Epidermal melanocyte (primary cell): ENCODE measurements around the gene NR3C2.
"Not testable (repeated sequence)": the region's sequence is repeated elsewhere in the genome, so short reads cannot be mapped to it uniquely, and the experiment has no call there.

Source experiments
- DNase-seq: peaks from one replicate; pipeline ENCODE4 v3.0.0; 2011; ENCODE audit warnings: low spot score; ENCODE audit not compliant: insufficient read length

NR3C2 gene

DNA sequence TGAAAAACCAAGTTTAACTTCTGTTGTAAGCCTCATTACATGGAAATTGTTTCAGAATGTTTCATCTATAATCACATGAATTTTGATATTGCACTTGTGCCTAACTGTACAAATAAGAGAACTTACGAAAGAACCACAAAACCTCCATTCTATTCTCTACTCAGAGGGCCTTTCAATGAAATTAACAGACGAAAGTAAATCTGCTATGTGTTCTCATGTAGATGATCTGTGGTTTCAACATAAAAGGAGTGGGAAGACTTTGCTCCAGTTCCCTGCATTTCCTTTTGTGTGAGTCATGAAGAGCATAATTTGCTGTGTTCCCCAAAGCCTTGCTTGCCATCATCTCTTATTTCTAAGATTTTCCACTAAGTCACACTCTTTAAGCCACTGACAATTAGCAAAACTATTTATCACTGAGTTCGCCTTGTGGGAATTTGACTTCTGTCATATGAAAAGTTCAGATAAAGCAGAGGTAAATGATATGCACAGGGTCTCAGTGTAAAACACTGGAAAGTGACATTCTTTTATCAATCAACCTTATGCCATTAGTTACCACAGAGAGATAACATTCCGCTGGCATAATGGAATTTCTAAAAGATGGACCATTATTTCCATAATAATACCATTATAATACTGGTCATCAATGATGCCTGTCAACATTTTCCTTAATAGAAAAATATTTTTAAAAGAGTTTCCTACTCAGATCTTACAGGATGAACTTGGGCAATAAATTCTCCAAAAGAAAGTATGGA, 329.8 kb downstream of the NR3C2 start:
- no peak for DNase-seq

DNA sequence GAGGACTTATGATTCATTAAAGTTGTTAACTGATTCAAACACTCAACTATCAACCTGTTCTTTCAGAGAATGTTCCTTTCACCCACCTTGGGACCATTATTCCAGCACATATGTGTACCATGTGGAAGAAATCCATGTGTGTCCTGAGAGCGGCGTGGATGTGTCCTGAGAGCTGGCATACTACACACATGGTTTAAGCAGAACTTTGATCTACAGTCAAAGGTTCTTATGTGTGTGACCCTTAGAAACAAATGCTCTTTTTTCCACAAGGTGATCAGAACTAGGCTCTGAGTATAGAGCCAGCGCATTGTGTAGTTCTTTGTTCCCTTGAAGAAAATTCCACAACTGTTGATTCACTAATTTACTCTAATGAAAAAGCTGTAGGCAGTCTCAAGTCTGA, 332.0 kb downstream of the NR3C2 start:
- DNase-seq, result no peak

DNA sequence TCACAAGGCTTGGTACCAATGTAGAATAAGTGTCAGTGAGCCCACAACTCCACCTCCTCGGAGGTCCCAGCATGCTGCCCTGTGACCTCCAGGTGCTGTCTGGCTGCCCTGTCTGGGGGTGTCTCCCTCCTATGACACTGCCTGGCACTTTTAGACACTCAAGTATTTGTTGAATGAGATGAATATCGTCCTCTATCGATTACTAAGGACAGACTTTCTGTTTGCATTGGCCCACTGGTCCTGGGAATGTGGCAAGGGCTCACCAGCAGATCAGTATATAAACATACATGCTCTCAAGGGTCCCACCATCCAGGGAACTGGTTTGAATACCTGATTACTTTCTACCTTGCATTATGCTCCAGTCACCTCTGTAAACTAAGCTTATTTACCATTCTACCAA, 333.0 kb downstream of the NR3C2 start:
- no peak for DNase-seq

DNA sequence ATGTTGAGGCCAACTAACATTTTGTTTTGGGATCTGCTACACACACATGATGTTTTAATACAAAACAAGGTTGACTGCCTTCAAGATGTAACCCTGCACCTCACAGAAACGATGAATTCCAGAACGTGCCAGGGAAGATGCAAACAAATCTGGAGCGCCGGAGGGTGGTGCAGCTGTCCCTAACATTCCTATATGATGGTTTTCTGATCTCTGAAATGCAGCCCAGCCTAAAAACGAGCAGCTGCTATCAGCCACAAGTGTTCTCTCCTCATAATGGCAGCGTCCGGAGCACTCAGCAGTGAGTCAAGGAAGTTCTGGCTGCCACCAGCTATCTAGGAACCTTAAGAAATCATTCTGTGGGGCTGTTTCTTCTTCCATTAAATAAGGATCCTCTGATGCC, 333.4 kb downstream of the NR3C2 start:
- DNase-seq, result no peak

DNA sequence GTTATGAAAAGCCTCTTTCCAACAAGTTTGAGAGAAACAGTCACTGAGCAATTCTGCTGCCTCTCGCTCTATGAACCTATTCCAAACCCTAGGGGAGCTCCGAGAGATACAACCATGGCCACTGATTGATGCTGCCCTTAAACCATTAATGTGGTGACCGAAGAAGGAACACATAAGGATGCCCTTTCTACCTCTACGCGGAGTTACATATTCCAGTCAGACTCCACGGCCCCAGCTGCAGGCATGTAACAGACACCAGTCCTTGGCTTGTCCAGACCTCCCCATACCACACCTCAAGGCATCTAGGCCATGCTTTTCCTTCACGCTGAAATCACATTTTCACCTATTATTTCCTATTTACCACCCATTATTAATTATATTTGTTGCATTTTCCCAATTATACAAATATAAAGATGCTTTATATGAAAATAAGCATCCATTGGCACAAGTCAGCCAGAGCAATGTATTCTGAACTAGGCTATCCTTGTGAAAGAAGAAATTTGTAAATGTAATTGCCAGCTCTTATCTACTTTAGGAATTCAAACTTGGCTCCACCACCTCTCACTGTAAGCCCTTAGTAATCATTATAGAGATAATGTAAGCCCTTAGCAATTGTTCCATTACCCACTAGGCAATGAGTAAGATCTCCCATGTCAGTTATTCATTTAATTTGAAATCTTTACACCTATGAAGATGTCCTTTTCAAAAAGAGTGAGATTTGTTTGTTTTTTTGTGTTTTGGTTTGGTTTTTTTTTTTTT, 338.4 kb downstream of the NR3C2 start:
- DNase-seq, result no peak

DNA sequence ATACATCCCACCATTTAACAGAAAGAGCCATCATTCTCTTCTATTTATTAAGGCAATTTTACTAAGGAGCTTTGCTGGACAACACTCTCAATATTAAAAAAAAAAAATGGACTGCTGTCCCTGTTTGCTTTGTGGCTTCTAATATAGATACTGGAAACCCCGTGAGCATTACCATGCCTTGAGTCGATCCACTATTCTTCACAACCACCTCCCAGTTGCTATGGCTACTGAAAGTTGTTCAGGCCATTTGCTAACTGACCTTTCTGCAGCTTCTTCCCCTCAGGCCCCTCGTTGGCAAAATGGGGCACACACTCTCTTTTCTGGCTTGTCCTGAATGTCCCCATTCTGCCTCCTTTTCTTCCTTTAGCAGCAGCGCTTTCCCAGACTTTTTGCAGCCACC, 340.4 kb downstream of the NR3C2 start:
- no peak for DNase-seq

DNA sequence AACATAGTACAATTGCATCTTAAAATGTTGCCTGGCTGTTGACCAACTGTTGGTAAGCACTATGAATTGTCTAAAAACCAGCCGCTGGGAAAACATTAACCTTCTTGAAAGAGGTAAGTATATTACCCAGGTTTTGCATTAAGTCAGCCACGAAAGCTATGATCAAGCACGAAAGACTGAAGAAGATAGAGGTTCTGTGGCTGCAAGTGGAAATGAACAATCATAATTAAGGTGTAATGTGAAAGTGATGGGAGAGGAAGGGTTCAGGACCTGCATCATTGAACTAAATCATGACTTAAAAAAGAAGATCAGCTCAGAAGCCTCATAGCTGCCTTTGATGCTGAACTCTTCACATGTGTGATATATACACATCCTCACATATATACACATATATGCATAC, 341.0 kb downstream of the NR3C2 start:
- DNase-seq, result no peak

DNA sequence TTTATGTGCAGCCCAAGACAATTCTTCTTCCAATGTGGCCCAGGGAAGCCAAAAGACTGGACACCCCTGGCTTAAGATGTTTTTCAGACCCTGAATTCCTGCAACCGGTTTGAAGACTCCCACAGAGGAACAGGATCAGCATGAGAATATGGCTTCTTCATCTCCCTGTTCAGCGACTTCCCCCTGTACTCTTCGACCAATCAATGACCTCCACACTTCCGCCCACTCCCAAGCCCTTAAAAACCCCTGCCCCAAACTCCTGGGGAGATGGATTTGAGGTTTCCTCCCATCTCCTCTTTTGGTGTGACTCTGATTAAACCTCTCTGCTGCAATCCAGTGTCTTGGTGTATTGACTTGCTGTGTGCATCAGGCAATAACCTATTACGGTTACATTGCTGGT, 344.4 kb downstream of the NR3C2 start:
- DNase-seq, result no peak

DNA sequence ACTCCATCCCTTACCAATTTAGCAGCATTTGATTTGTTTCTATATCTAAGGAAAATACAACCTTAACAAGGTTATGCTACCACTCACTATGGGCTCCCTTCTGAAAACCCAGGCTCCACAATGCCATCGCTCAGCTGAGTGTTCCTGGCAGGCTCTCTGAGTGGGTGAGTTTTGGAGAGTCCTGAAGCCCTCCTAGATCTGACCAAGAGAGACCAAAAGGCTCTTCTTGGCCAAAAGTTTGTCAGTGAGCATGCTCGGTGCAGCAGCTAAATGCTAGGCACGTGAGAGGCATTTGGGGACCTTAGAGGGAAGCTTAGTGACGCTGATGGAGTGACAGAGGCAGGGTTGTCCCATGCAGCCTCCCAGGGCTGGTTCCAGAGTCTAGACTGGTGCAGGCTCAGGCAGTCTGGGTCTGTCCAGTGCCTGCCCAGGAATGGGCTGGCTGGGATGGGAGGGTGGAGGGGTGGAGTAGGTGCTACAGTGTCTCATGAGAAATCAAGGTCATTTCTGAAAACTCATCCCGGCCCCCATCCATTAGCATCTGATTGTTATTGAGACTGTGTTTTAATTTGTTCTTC, 346.8 kb downstream of the NR3C2 start:
- DNase-seq, result no peak

DNA sequence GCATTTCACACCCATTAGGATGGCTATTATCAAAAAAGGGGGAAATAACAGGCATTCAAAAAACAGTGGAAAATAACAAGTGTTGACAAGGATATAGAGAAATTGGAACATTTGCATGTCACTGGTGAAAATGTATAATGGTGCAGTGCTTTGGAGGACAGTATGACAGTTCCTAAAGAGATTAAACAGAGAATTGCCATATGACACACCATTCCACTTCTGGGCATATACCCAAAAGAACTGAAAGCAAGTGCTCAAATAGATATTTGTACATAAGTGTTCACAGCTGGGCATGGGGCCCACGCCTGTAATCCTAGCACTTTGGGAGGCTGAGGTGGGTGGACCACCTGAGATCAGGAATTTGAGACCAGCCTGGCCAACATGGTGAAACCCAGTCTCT, 348.1 kb downstream of the NR3C2 start:
- no peak for DNase-seq

DNA sequence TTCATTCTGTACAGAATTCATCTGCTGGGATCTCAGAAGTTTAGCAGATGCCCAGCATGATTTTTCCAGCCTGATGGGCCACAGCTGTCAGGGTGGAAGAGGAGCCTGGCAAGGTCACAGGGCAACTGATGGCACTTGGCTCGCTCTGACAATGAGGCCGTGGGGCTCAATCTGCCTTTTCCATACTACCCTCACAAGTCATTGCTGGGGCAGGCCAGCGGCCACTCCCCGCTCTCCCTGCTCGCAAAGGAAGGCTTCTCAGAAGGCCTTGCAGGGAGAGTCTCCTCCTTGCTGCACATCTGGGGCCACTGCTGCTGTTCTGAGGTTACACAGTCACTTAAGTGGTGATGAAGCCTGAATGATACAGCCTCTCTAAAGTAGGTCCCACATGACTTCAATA, 349.1 kb downstream of the NR3C2 start:
- no peak for DNase-seq

DNA sequence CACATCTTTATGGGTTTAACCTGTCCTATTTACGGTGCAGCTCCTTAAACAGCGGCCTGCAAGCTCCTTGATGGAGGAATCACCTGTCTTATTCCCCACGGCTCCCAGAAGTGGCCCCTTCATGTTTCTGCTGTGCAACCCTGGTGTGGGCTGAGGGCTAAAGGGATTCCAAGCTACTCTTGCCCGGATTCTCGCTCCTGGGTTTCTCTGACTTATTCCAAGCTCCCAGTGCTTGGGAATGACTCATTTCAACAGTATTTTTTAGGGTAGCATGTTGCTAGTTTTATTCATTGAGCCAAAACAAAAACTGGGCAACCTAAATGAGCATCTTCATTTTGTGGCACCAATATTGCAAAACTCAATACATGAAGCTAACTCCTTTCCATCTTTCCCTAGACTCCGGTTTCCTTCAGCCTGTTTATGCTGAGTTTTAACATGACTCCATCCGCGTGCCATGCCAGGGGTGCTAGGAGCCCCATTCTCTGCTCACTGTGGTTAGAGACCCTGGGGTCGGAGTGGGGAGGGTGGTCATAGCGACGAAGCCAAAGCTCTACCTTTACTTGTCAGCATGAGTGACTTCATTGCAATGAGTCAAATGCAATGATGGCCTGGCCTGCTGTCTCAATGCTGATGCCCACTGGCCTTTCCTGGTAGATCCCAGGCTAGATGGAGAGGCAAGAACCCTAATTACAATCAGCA, 349.7 kb downstream of the NR3C2 start:
- DNase-seq, result no peak

DNA sequence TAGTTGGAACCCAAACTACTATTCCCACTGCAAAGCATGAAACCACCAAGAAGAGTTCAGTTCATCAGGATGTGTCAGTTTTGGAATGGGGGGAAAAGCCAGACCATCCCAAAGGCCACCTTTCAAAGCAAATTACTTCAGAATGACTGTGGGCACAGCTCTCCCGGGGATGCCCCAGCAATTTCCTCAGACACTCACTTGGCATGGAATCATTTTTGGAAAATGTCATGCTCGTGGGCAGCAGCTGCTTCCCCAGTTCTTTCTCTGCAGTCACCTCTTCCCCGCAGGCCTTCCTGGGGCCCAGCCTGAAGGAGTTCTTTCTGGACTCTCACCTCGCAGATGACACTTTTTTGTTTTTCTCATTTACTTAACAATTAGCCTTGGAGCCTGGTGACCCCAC, 350.3 kb downstream of the NR3C2 start:
- no peak for DNase-seq

DNA sequence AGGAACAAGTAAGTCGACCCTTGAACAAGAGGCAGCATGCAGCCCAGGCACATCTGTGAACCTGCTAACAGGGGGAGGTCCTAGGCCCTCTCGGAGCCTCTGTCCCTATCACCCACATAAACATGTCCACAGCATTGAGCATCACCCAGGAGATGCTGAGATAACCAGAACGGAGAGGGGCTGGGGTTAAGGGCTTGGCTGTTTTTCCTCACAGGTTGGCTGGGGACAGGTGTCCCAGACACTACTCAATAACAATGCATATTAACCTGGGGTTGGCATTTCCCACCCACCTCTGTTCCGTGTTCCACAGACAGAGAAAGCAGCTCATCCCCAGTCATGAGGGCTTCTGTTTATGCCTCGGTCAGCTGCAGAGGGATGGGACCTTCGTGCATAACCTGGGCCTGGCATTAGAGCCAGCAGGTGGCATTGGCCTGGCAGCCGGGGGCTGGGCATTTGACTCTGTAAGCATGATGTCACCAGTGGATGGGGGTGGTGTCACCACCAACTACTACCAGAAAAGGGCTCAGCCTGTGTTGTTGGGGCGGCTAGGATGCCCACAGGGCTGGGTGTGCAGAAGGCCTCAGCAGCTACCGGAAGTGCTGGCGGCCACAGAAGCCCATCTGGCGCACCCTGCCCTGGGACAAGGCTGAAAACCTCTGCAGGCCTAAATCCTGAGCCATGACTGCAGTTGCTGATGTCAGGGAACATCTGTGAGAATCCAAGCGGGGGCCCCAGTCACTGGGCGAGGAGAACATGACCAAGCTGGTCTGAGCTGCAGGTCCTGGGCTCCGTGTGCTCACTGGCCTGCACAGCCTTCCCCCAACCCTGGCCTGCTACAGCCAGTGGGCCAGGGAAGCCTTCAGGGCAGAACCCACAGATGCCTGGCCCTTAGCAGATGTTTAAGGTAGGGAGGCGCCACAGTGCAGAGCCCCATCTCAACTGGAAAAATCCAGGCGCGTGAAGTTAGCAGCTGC, 351.4 kb downstream of the NR3C2 start:
- DNase-seq, result no peak

DNA sequence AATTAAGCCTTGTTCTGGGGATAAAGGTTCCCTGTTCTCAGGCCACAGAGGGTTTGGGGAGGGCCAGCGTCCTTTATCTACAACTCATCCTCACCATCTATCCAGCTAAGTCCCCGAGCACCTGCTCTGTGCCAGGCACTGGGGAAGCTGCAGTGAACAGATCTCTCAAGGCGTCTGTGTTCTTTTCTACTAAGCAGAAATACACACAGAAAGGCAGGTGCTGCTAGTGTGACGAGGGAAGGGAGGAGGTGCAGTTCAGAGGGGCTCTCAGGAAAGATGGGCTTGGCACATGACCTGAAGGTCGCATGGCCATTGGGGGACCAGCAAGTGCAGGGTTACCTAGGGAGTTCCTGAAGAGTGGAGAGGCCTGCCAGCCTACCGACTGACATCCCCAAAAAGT, 352.2 kb downstream of the NR3C2 start:
- no peak for DNase-seq

DNA sequence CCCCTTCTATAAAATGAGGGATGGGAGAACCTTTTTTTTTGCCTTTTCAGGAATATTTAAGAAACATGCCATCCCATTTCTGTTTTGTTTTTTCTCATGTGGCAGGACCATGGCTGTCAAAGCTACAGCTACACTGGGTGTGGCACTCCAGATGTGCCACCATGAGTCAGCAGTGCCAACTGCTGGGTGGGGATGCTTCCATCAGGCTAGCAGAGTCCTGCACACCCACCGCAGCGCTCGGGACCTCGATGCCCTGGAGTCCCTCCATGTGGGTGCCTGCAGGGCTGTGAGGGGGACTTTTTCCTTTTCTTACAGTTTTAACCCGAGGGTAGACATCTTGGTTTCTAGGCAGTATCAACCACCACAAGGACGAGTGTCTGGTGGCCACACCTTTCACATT, 352.6 kb downstream of the NR3C2 start:
- no peak for DNase-seq

DNA sequence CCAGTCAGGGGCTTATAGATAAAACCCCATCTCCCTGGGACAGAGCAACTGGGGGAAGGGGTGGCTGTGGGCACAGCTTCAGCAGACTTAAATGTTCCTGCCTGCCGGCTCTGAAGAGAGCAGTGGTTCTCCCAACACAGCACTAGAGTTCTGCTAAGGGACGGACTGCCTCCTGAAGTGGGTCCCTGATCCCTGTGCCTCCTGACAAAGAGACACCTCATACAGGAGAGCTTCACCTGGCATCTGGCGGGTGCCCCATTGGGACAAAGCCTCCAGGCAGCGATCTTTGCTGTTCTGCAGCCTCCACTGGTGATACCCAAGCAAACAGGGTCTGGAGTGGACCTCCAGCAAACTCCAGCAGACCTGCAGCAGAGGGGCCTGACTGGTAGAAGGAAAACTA, 359.1 kb downstream of the NR3C2 start:
- not testable (repeated sequence) for DNase-seq

DNA sequence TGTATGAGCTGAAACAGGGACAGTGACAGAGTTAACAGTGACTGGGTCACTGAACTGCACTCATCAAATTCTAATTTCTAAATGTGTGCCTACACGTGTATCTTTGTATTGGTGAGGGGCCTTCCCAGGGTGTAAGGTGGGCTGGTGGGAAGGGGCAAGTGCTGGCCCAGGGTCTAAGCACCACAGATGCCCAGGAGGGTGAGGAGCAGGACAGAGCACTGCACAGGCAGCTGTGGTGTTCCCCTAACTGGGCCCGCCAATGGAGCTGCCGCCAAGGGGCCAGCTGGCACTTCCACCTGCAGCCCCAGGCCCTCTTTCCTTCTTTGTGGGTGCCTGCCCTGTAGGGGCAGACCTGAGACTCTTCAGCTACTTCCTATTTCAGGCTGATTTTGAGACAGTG, 360.5 kb downstream of the NR3C2 start:
- no peak for DNase-seq

DNA sequence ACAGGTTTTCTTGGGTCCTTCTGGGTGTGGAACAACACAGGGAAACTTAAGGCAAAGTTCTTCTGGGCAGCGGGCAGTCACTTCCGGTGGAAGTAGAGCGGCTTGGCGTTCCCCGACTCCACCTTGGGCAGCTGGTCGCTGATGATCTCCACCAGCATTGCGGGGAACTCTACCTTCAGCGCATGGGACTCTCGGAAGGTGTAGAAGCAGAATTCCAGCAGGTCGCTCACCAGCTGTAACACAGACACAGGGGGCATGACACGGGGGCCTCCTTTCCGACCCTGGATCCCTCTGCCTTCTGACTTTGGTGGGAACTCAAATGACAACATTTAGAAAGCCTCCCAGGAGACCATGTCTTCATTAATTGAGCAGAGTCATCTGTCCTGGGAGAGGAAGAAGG, 360.9 kb downstream of the NR3C2 start:
- no peak for DNase-seq

DNA sequence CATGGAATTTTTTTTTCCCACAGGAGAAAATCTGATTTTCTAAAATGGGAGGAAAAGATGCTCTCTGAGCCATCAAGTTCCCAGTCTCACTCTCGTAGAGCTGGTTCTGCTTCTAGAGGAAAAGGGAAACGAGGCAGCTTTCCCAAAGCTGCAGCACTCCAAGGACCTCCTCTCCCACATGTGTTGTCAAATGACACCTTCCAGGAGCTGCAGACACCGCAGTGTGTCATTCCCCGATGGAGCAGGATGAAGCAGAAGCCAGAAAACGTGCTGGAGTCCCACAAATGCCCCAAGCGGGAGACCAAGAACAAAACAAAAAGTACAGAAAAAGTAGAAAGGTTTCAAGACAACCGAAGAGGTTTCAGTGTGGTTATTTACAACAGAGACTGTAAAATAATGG, 362.3 kb downstream of the NR3C2 start:
- no peak for DNase-seq

DNA sequence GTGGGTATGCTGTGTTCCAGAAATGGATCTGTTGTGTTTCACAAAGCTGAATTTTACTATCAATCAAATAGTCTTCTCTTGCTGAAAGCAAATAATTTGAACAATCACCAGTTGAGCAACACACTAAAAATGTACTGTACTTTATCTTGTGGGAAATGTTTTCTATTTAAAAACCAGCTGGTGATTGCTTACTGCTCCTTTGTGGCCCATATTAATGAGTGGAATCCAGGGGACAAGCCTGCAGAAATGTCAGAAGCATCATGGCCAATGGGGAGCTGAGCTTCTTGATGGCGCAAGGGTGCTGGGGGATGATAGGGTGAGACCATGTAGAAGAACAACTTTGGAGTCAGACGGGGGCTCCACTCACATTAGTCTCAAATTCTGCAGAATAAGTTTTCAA, 364.2 kb downstream of the NR3C2 start:
- DNase-seq, result no peak
